ENCODE results near the gene PRCC.

Gene PRCC

GRCh38 chr1:156767101-156767878, at the start of gene PRCC:
PRCC (plus strand) TSS chr1:156767535; CDS start chr1:156767772, 237 bp downstream.
- WGBS (ENCODE audit: insufficient coverage, insufficient read length): no CpG with 5 or more reads among the region's 50 CpGs
- H3K4me3 ChIP-seq (ENCODE audit: low read length): peak within 1 kb of the TSS; percentile 77
- no peaks in the 10 kb centered on the region for H3K9me3 ChIP-seq (ENCODE audit: control insufficient read depth, insufficient read depth, low read length)
- H3K27me3 ChIP-seq (ENCODE audit: control insufficient read depth, insufficient read depth, low read length): no peaks in the 10 kb centered on the region
- H3K36me3 ChIP-seq (ENCODE audit: control insufficient read depth, insufficient read depth, low read length): no peaks in the 10 kb centered on the region; the same call in 1 of the 2 replicates
- peak; percentile 100 for DNase-seq (ENCODE audit: low read depth, low spot score)
- H3K27ac ChIP-seq (ENCODE audit: low read length): no peak within 1 kb of the TSS
- no peaks in the 10 kb centered on the region for H3K4me1 ChIP-seq (ENCODE audit: control insufficient read depth, insufficient read depth, low read length)

GRCh38 chr1:156721131-156721530, 46.2 kb upstream of the PRCC start:
- Histone ChIP-seq H3K27ac (ENCODE audit: low read length) (no peak overlapping the region), H3K9me3 (ENCODE audit: control insufficient read depth, insufficient read depth, low read length) (no peaks in the 10 kb centered on the region), H3K4me1 (ENCODE audit: control insufficient read depth, insufficient read depth, low read length) (no peaks in the 10 kb centered on the region; the same call in 1 of the 2 replicates), H3K27me3 (ENCODE audit: control insufficient read depth, insufficient read depth, low read length) (no peaks in the 10 kb centered on the region), H3K36me3 (ENCODE audit: control insufficient read depth, insufficient read depth, low read length) (peaks cover 16% of the 10 kb centered on the region; the same call in 1 of the 2 replicates), H3K4me3 (ENCODE audit: low read length) (no peak overlapping the region)
- DNase-seq (ENCODE audit: low read depth, low spot score): no peak
- whole genome bisulfite sequencing (ENCODE audit: insufficient coverage, insufficient read length): no CpG with 5 or more reads among the region's 2 CpGs

- no peak overlapping the region for H3K4me3 ChIP-seq (ENCODE audit: low read length)
- no peaks in the 10 kb centered on the region; the same call in 1 of the 2 replicates for H3K4me1 ChIP-seq (ENCODE audit: control insufficient read depth, insufficient read depth, low read length)
- DNase-seq (ENCODE audit: low read depth, low spot score): no peak
- WGBS (ENCODE audit: insufficient coverage, insufficient read length): no CpG with 5 or more reads among the region's 4 CpGs
- no peaks in the 10 kb centered on the region for H3K27me3 ChIP-seq (ENCODE audit: control insufficient read depth, insufficient read depth, low read length)
- no peak overlapping the region for H3K27ac ChIP-seq (ENCODE audit: low read length)
- H3K9me3 ChIP-seq (ENCODE audit: control insufficient read depth, insufficient read depth, low read length): no peaks in the 10 kb centered on the region
- H3K36me3 ChIP-seq (ENCODE audit: control insufficient read depth, insufficient read depth, low read length): peaks cover 16% of the 10 kb centered on the region; the same call in 1 of the 2 replicates
Measured at GRCh38 chr1:156721535-156721934, 45.8 kb upstream of the PRCC start.

- no peak for DNase-seq (ENCODE audit: low read depth, low spot score)
- peaks cover 16% of the 10 kb centered on the region; the same call in 1 of the 2 replicates for H3K36me3 ChIP-seq (ENCODE audit: control insufficient read depth, insufficient read depth, low read length)
- H3K27ac ChIP-seq (ENCODE audit: low read length): no peak overlapping the region
- no CpG with 5 or more reads among the region's 18 CpGs for WGBS (ENCODE audit: insufficient coverage, insufficient read length)
- H3K4me3 ChIP-seq (ENCODE audit: low read length): no peak overlapping the region
- H3K27me3 ChIP-seq (ENCODE audit: control insufficient read depth, insufficient read depth, low read length): no peaks in the 10 kb centered on the region
- H3K4me1 ChIP-seq (ENCODE audit: control insufficient read depth, insufficient read depth, low read length): peaks cover 5% of the 10 kb centered on the region; the same call in 1 of the 2 replicates
- H3K9me3 ChIP-seq (ENCODE audit: control insufficient read depth, insufficient read depth, low read length): no peaks in the 10 kb centered on the region
Measured at GRCh38 chr1:156725683-156726280, 41.6 kb upstream of the PRCC start.

- no peak for DNase-seq (ENCODE audit: low read depth, low spot score)
- peaks cover 5% of the 10 kb centered on the region; the same call in 1 of the 2 replicates for H3K4me1 ChIP-seq (ENCODE audit: control insufficient read depth, insufficient read depth, low read length)
- no CpG with 5 or more reads among the region's 15 CpGs for WGBS (ENCODE audit: insufficient coverage, insufficient read length)
Measured at GRCh38 chr1:156726549-156727226, 40.6 kb upstream of the PRCC start.

GRCh38 chr1:156727492-156727891, 39.8 kb upstream of the PRCC start:
- DNase-seq (ENCODE audit: low read depth, low spot score): no peak
- peaks cover 5% of the 10 kb centered on the region; the same call in 1 of the 2 replicates for H3K4me1 ChIP-seq (ENCODE audit: control insufficient read depth, insufficient read depth, low read length)

More at GRCh38 chr1:156726549-156727226, 40.6 kb upstream of the PRCC start:
- Histone ChIP-seq H3K27ac (ENCODE audit: low read length) (no peak overlapping the region), H3K9me3 (ENCODE audit: control insufficient read depth, insufficient read depth, low read length) (no peaks in the 10 kb centered on the region), H3K4me3 (ENCODE audit: low read length) (no peak overlapping the region), H3K36me3 (ENCODE audit: control insufficient read depth, insufficient read depth, low read length) (peaks cover 14% of the 10 kb centered on the region; the same call in 1 of the 2 replicates), H3K27me3 (ENCODE audit: control insufficient read depth, insufficient read depth, low read length) (no peaks in the 10 kb centered on the region)

GRCh38 chr1:156727926-156728598, 39.3 kb upstream of the PRCC start, which contains the start of gene METTL25B:
METTL25B (plus strand) TSS chr1:156728469; CDS start chr1:156729105, 636 bp downstream.
- Histone ChIP-seq H3K4me1 (ENCODE audit: control insufficient read depth, insufficient read depth, low read length) (peaks cover 5% of the 10 kb centered on the region; the same call in 1 of the 2 replicates), H3K9me3 (ENCODE audit: control insufficient read depth, insufficient read depth, low read length) (no peaks in the 10 kb centered on the region), H3K27ac (ENCODE audit: low read length) (no peak within 1 kb of the TSS), H3K27me3 (ENCODE audit: control insufficient read depth, insufficient read depth, low read length) (no peaks in the 10 kb centered on the region), H3K36me3 (ENCODE audit: control insufficient read depth, insufficient read depth, low read length) (peaks cover 10% of the 10 kb centered on the region; the same call in 1 of the 2 replicates), H3K4me3 (ENCODE audit: low read length) (peak within 1 kb of the TSS; percentile 97)
- no CpG with 5 or more reads among the region's 46 CpGs for WGBS (ENCODE audit: insufficient coverage, insufficient read length)
- no peak for DNase-seq (ENCODE audit: low read depth, low spot score)

More at GRCh38 chr1:156727492-156727891, 39.8 kb upstream of the PRCC start:
- no peaks in the 10 kb centered on the region for H3K9me3 ChIP-seq (ENCODE audit: control insufficient read depth, insufficient read depth, low read length)
- H3K27me3 ChIP-seq (ENCODE audit: control insufficient read depth, insufficient read depth, low read length): no peaks in the 10 kb centered on the region
- H3K27ac ChIP-seq (ENCODE audit: low read length): no peak overlapping the region
- H3K4me3 ChIP-seq (ENCODE audit: low read length): peak overlapping the region; percentile 97; the same call in 1 of the 2 replicates
- peaks cover 14% of the 10 kb centered on the region; the same call in 1 of the 2 replicates for H3K36me3 ChIP-seq (ENCODE audit: control insufficient read depth, insufficient read depth, low read length)
- no CpG with 5 or more reads among the region's 7 CpGs for WGBS (ENCODE audit: insufficient coverage, insufficient read length)

GRCh38 chr1:156728599-156729462, 38.5 kb upstream of the PRCC start, which contains the start of gene ISG20L2:
ISG20L2 (minus strand) TSS chr1:156728766; CDS start chr1:156727652, 1,114 bp downstream.
- Histone ChIP-seq H3K27ac (ENCODE audit: low read length) (no peak within 1 kb of the TSS), H3K27me3 (ENCODE audit: control insufficient read depth, insufficient read depth, low read length) (no peaks in the 10 kb centered on the region), H3K4me3 (ENCODE audit: low read length) (peak within 1 kb of the TSS; percentile 97), H3K36me3 (ENCODE audit: control insufficient read depth, insufficient read depth, low read length) (peaks cover 6% of the 10 kb centered on the region), H3K9me3 (ENCODE audit: control insufficient read depth, insufficient read depth, low read length) (no peaks in the 10 kb centered on the region), H3K4me1 (ENCODE audit: control insufficient read depth, insufficient read depth, low read length) (peaks cover 5% of the 10 kb centered on the region; the same call in 1 of the 2 replicates)
- no peak for DNase-seq (ENCODE audit: low read depth, low spot score)
- WGBS (ENCODE audit: insufficient coverage, insufficient read length): no CpG with 5 or more reads among the region's 57 CpGs

GRCh38 chr1:156733989-156734584, 33.2 kb upstream of the PRCC start:
- peaks cover 8% of the 10 kb centered on the region for H3K36me3 ChIP-seq (ENCODE audit: control insufficient read depth, insufficient read depth, low read length)
- H3K4me3 ChIP-seq (ENCODE audit: low read length): no peak overlapping the region
- no peak for DNase-seq (ENCODE audit: low read depth, low spot score)
- WGBS (ENCODE audit: insufficient coverage, insufficient read length): no CpG with 5 or more reads among the region's 20 CpGs
- H3K9me3 ChIP-seq (ENCODE audit: control insufficient read depth, insufficient read depth, low read length): no peaks in the 10 kb centered on the region
- H3K27me3 ChIP-seq (ENCODE audit: control insufficient read depth, insufficient read depth, low read length): no peaks in the 10 kb centered on the region
- no peak overlapping the region for H3K27ac ChIP-seq (ENCODE audit: low read length)
- H3K4me1 ChIP-seq (ENCODE audit: control insufficient read depth, insufficient read depth, low read length): no peaks in the 10 kb centered on the region

Measured in iPS DF 6.9 (cell line).